ENCODE measurements around the gene TSPAN18.

- TF ChIP-seq CTCF (IDR thresholded peaks at IDR 0.05) (no peak), POLR2AphosphoS5 (IDR thresholded peaks at IDR 0.05) (no peak), POLR2A (IDR thresholded peaks at IDR 0.05) (no peak), EP300 (IDR thresholded peaks at IDR 0.05) (no peak)
Measured at GRCh38 chr11:44872556-44872955, 145.8 kb downstream of the TSPAN18 start.
